Choroid plexus epithelial cell (primary cell): Measurements from ENCODE around the gene RBM4B.
A peak's percentile ranks its signal among the peaks of the same experiment; 100 is the strongest.

ENCODE experiments used
- DNase-seq: peaks from one replicate; pipeline ENCODE4 v3.0.0-alpha.2; 2010; ENCODE audit warnings: low read depth
- H3K4me3 ChIP-seq: 2 replicates; pipeline ENCODE4 v1.5.1; 2011; ENCODE audit warnings: low read depth, mild to moderate bottlenecking, control low read depth, low read length, moderate library complexity
- TF ChIP-seq, protein P1 (sequence below): conservative IDR thresholded peaks from 2 replicates; pipeline ENCODE4 v1.5.1; 2011; ENCODE audit warnings: low read depth, mild to moderate bottlenecking, control low read depth, inconsistent platforms, low read length, moderate library complexity

Gene RBM4B

DNA sequence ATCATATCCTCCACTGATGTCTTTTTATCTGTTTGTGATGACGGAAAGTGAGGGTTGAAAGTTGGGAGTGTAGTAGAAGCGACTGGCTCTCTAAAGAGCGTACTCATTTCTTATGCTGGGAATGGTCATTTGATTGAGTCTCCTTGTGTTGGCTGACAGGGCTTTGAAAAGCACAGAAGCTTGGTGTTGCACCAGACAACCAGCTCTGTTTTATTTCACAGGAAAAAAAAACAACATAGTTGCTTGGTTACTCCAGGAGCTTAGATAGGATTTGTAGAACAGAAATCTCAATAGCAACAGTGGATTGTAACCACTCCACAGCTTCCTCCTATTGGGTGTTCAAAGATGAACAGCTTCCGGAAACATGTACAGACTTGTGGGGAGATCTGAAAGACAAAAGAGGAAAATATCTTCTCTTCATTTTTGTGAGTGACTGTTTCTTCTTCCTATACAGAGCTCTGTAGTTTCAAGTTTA lies 58.6 kb downstream of the RBM4B start:
- peak overlapping the region; percentile 97 for H3K4me3 ChIP-seq
- peak; percentile 85 for DNase-seq
- TF ChIP-seq, protein P1, sequence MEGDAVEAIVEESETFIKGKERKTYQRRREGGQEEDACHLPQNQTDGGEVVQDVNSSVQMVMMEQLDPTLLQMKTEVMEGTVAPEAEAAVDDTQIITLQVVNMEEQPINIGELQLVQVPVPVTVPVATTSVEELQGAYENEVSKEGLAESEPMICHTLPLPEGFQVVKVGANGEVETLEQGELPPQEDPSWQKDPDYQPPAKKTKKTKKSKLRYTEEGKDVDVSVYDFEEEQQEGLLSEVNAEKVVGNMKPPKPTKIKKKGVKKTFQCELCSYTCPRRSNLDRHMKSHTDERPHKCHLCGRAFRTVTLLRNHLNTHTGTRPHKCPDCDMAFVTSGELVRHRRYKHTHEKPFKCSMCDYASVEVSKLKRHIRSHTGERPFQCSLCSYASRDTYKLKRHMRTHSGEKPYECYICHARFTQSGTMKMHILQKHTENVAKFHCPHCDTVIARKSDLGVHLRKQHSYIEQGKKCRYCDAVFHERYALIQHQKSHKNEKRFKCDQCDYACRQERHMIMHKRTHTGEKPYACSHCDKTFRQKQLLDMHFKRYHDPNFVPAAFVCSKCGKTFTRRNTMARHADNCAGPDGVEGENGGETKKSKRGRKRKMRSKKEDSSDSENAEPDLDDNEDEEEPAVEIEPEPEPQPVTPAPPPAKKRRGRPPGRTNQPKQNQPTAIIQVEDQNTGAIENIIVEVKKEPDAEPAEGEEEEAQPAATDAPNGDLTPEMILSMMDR: no peak

DNA sequence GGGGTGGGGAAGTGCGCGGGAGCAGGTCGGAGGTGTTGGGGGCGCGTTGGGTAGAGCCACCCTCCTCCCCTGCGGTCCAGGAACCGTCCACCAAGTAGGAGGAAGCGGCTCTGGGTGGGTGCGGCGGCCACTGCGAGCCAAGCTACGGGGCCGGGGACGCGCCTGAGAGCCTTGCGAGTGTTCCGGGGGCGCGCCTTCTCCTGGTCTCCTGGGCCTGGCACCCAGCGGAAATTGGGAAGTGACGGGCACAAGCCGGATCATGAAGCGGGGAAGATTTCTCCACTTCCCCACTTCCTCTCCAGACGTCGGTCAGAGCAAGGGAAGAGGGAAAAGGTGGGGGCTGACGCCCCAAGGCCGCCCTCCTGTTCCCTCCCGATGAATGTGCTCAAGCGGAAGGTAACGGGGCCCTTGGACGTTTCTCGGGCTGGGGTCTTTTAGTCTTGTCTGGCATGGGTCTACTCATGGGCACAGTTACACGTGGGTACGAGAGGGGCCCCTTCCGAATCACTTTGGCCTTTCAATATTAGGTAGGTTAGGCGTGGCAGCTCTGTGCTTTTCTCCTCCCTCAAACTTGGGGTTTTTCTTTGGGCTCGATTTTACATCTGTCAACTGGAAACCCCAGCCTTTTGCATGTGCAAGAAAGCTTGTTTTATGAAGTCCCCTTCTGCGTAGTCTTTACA lies 60.4 kb downstream of the RBM4B start:
- TF ChIP-seq, protein P1: no peak
- H3K4me3 ChIP-seq: peak overlapping the region; percentile 97
- DNase-seq: no peak

DNA sequence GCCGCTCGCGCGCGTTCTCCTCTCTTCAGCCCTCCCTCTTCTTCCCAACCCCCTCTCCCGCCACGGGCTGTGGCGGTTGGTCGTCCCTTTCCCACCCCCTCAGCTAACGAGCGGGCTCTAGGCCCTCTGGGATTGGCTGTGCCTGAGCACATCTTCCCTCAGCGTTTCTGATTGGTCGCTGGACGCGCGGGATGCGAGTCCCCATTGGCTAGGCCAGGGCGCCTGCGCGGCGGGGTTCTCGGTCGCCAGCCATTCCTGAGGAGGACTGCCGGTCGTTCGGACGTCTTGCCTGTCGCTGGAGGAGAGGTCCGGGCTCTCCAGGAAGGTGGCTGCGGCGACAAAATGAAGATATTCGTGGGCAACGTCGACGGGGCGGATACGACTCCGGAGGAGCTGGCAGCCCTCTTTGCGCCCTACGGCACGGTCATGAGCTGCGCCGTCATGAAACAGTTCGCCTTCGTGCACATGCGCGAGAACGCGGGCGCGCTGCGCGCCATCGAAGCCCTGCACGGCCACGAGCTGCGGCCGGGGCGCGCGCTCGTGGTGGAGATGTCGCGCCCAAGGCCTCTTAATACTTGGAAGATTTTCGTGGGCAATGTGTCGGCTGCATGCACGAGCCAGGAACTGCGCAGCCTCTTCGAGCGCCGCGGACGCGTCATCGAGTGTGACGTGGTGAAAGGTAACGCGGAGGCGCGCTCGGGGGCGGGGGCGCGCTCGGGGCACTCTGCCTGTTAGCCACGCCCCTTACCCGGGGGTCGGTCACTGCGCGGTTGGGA lies 61.1 kb downstream of the RBM4B start, which contains the start of gene RBM14:
Gene RBM14, plus strand, starts transcription at position 252 of the 776 bp plus-strand sequence. Its CDS starts 91 bp downstream, at position 343.
- peak; percentile 99 for DNase-seq
- TF ChIP-seq, protein P1: no peak
- peak within 1 kb of the TSS; percentile 97 for H3K4me3 ChIP-seq
